ENCODE results near the gene PSORS1C1.

PSORS1C1 gene

GRCh38 chr6:31092238-31092637 lies 22.4 kb upstream of the PSORS1C1 start:
- DNase-seq (ENCODE audit: low read depth): no peak

DNA sequence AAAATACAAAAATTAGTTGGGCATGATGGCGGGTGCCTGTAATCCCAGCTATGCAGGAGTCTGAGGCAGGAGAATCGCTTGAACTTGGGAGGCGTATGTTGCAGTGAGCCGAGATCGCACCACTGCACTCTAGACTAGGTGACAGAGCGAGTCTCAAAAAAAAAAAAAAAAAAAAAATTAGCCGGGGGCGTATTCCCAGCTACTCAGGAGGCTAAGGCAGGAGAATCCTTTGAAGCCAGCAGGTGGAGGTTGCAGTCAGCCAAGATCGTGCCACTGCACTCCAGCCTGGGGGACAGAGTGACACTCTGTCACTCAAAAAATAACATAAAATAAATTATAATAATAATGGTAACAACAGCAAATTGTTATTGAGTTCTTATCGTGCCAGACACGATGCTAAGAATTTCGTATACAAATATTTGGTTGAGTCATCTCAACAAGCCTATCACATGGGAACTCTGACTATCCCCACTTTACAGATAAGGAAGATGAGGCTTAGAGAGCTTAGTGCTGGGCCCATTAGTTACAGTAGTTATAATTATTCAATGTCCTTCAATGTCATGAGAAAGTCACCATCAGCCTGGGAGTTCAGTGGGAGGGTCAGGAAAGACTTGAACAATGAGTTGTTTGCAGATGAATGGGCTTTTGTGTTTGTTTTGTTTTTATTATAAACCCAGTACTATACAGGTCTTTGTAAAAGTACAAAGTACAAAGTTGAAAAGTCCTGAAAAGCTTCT lies 21.7 kb upstream of the PSORS1C1 start:
- DNase-seq (ENCODE audit: low read depth): no peak
- H3K4me3 ChIP-seq (ENCODE audit: low read depth, low read length): no peak overlapping the region
- TF ChIP-seq, protein P1, sequence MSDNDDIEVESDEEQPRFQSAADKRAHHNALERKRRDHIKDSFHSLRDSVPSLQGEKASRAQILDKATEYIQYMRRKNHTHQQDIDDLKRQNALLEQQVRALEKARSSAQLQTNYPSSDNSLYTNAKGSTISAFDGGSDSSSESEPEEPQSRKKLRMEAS (IDR thresholded peaks at IDR 0.05; ENCODE audit: low read depth, low read length): no peak
- TF ChIP-seq POLR2A (IDR thresholded peaks at IDR 0.05; ENCODE audit: extremely low read depth, insufficient read length) (no peak), MYC (IDR thresholded peaks at IDR 0.05; ENCODE audit: low read depth, low read length) (no peak)
- TF ChIP-seq, protein P2, sequence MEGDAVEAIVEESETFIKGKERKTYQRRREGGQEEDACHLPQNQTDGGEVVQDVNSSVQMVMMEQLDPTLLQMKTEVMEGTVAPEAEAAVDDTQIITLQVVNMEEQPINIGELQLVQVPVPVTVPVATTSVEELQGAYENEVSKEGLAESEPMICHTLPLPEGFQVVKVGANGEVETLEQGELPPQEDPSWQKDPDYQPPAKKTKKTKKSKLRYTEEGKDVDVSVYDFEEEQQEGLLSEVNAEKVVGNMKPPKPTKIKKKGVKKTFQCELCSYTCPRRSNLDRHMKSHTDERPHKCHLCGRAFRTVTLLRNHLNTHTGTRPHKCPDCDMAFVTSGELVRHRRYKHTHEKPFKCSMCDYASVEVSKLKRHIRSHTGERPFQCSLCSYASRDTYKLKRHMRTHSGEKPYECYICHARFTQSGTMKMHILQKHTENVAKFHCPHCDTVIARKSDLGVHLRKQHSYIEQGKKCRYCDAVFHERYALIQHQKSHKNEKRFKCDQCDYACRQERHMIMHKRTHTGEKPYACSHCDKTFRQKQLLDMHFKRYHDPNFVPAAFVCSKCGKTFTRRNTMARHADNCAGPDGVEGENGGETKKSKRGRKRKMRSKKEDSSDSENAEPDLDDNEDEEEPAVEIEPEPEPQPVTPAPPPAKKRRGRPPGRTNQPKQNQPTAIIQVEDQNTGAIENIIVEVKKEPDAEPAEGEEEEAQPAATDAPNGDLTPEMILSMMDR (IDR thresholded peaks at IDR 0.05; ENCODE audit: low read depth, low read length): no peak

More at GRCh38 chr6:31092238-31092637, 22.4 kb upstream of the PSORS1C1 start:
- TF ChIP-seq, protein P1 (IDR thresholded peaks at IDR 0.05; ENCODE audit: low read depth, low read length): no peak
- TF ChIP-seq POLR2A (IDR thresholded peaks at IDR 0.05; ENCODE audit: extremely low read depth, insufficient read length) (no peak), MYC (IDR thresholded peaks at IDR 0.05; ENCODE audit: low read depth, low read length) (no peak)
- TF ChIP-seq, protein P2 (IDR thresholded peaks at IDR 0.05; ENCODE audit: low read depth, low read length): no peak
- H3K4me3 ChIP-seq (ENCODE audit: low read depth, low read length): no peak overlapping the region

DNA sequence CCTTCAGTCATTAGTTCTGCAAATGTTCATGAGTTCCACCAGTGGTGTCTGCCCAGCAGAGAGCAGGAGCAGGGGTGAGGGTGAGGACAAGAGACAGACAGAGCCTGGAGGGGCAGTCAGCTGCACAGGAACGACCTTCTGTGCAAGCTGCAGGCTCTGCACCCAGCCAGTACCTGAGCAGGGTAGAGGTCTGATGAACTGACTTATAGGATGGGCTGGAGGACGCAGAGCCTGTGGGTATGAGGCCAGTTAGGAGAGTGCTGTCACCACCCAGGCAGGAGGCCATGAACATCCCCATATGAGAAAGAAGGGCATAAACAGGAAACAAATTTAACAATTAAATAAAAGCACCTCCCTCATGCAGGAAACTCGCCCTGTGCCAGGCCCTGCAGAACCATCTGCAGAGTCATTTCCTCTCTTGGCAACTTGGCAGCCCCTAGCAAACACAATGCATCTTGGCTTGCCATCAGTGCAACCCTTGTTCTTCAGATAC lies 20.2 kb upstream of the PSORS1C1 start:
- TF ChIP-seq, protein P1 (IDR thresholded peaks at IDR 0.05; ENCODE audit: low read depth, low read length): no peak
- TF ChIP-seq MYC (IDR thresholded peaks at IDR 0.05; ENCODE audit: low read depth, low read length) (no peak), POLR2A (IDR thresholded peaks at IDR 0.05; ENCODE audit: extremely low read depth, insufficient read length) (no peak)
- TF ChIP-seq, protein P2 (IDR thresholded peaks at IDR 0.05; ENCODE audit: low read depth, low read length): no peak
- no peak overlapping the region for H3K4me3 ChIP-seq (ENCODE audit: low read depth, low read length)
- DNase-seq (ENCODE audit: low read depth): peak; percentile 18

GRCh38 chr6:31096215-31096614 lies 18.4 kb upstream of the PSORS1C1 start:
- TF ChIP-seq MYC (IDR thresholded peaks at IDR 0.05; ENCODE audit: low read depth, low read length): no peak
- TF ChIP-seq, protein P1 (IDR thresholded peaks at IDR 0.05; ENCODE audit: low read depth, low read length): no peak
- no peak for TF ChIP-seq POLR2A (IDR thresholded peaks at IDR 0.05; ENCODE audit: extremely low read depth, insufficient read length)
- TF ChIP-seq, protein P2 (IDR thresholded peaks at IDR 0.05; ENCODE audit: low read depth, low read length): no peak
- no peak overlapping the region for H3K4me3 ChIP-seq (ENCODE audit: low read depth, low read length)
- DNase-seq (ENCODE audit: low read depth): no peak

GRCh38 chr6:31096656-31097055 lies 17.9 kb upstream of the PSORS1C1 start:
- TF ChIP-seq MYC (IDR thresholded peaks at IDR 0.05; ENCODE audit: low read depth, low read length) (no peak), POLR2A (IDR thresholded peaks at IDR 0.05; ENCODE audit: extremely low read depth, insufficient read length) (no peak)
- TF ChIP-seq, protein P2 (IDR thresholded peaks at IDR 0.05; ENCODE audit: low read depth, low read length): no peak
- TF ChIP-seq, protein P1 (IDR thresholded peaks at IDR 0.05; ENCODE audit: low read depth, low read length): no peak

More at GRCh38 chr6:31096656-31097055, 17.9 kb upstream of the PSORS1C1 start:
- no peak overlapping the region for H3K4me3 ChIP-seq (ENCODE audit: low read depth, low read length)
- DNase-seq (ENCODE audit: low read depth): no peak
